SKM-1 (cell line): ENCODE results near the gene RPTN.

ENCODE experiments used
- DNase-seq: peaks from one replicate; lab custom pipeline; 2025; ENCODE audit not compliant: unreplicated experiment; lab: John Stamatoyannopoulos, UW

RPTN gene

GRCh38 chr1:152159144-152159543 is at the start of gene RPTN:
Gene RPTN, minus strand, starts transcription at chr1:152159228. Its CDS starts 1,339 bp downstream, at chr1:152157889.
- DNase-seq, result no peak

GRCh38 chr1:152198982-152199381 is 40.0 kb upstream of the RPTN start:
- no peak for DNase-seq

GRCh38 chr1:152197361-152197941 is 38.4 kb upstream of the RPTN start:
- no peak for DNase-seq

GRCh38 chr1:152191711-152192110 is 32.7 kb upstream of the RPTN start:
- no peak for DNase-seq

GRCh38 chr1:152191260-152191659 is 32.2 kb upstream of the RPTN start:
- DNase-seq, result no peak

- DNase-seq, result no peak
These were observed 31.6 kb upstream of the RPTN start for GRCh38 chr1:152190589-152190988.

GRCh38 chr1:152189657-152190442 is 30.8 kb upstream of the RPTN start:
- peak; percentile 74 for DNase-seq

GRCh38 chr1:152188673-152189591 is 29.9 kb upstream of the RPTN start:
- peak; percentile 82 for DNase-seq

- DNase-seq, result no peak
These were observed 27.7 kb upstream of the RPTN start for GRCh38 chr1:152186556-152187285.

- DNase-seq, result peak; percentile 68
These were observed 26.7 kb upstream of the RPTN start for GRCh38 chr1:152185544-152186391.

GRCh38 chr1:152182944-152183361 is 23.9 kb upstream of the RPTN start:
- no peak for DNase-seq

GRCh38 chr1:152182431-152182830 is 23.4 kb upstream of the RPTN start:
- DNase-seq, result peak; percentile 21

GRCh38 chr1:152179566-152179965 is 20.5 kb upstream of the RPTN start:
- no peak for DNase-seq

- no peak for DNase-seq
These were observed 11.4 kb upstream of the RPTN start for GRCh38 chr1:152170287-152170905.

GRCh38 chr1:152169366-152170025 is 10.5 kb upstream of the RPTN start:
- no peak for DNase-seq

- DNase-seq, result no peak
These were observed 9.5 kb upstream of the RPTN start for GRCh38 chr1:152168535-152168868.

- no peak for DNase-seq
These were observed 9.0 kb upstream of the RPTN start for GRCh38 chr1:152167835-152168534.

- no peak for DNase-seq
These were observed 7.9 kb upstream of the RPTN start for GRCh38 chr1:152166966-152167365.
